H1 (cell line): ENCODE data around the gene DGKH. TPM values are rescaled to one million over a fixed set of nuclear protein-coding genes. Genes with fewer than 3 reads are reported as not detected.

Source experiments
- BCL11A ChIP-seq, 2 experiments: IDR thresholded peaks; one replicate each; pipeline ENCODE4 v1.6.1; 2011; ENCODE audit warnings: low read depth in 2 of 2, low read length in 2 of 2, mild to moderate bottlenecking in 2 of 2
- CHD7 ChIP-seq: fragments of 300-600 bp; sonication (generic); IDR thresholded peaks from 2 replicates; pipeline ENCODE4 v1.7.1; 2012; ENCODE audit warnings: low read length, moderate library complexity, mild to moderate bottlenecking, inconsistent platforms; ENCODE audit not compliant: insufficient replicate concordance
- EP300 ChIP-seq, 2 experiments: IDR thresholded peaks; 1 replicate in 1 of 2; 2 replicates in 1 of 2; pipeline ENCODE4 v1.6.1; 2011 to 2012; ENCODE audit warnings: low read depth in 2 of 2, low read length in 2 of 2, mild to moderate bottlenecking in 2 of 2, borderline replicate concordance in 1 of 2, inconsistent platforms in 1 of 2, moderate library complexity in 1 of 2
- EZH2 ChIP-seq: fragments of 200-600 bp; sonication (generic); IDR thresholded peaks from 2 replicates; pipeline ENCODE4 v1.7.1; 2012; ENCODE audit warnings: low read depth, mild to moderate bottlenecking, moderate library complexity, low read length, inconsistent platforms; ENCODE audit not compliant: severe bottlenecking
- NANOG ChIP-seq: IDR thresholded peaks from 2 replicates; pipeline ENCODE4 v1.6.1; 2011; ENCODE audit warnings: low read length, low read depth, mild to moderate bottlenecking, inconsistent platforms; ENCODE audit not compliant: insufficient read depth, poor library complexity, severe bottlenecking
- polyA plus RNA-seq, 7 experiments: library from polyadenylated mRNA; depleted of rRNA in 3 of 7; stranded (reverse) in 5 of 7; unstranded in 2 of 7; fragments of >200 nt in 5 of 7; fragments of 200-250 nt in 2 of 7; gene quantifications; 1 replicate in 5 of 7; 2 replicates in 1 of 7; 4 replicates in 1 of 7; pipeline versions ENCODE4 v1.2.1 to v1.2.3, GENCODE V29; 2011 to 2013; ENCODE audit warnings: missing spikeins in 2 of 7, mixed read lengths in 2 of 7
- total RNA-seq: library from RNA; stranded (reverse); fragmentation: NEBNext Ultra II Directional; extraction: Animal tissue kit (Norgen Biotek cat#: 25700); gene quantifications from 2 replicates; pipeline ENCODE4 v1.2.1, GENCODE V29; 2021

DGKH gene
- total and polyA plus RNA-seq, 2 of the 8 experiments (the other 6 are each of a cell fraction or from before 2014, with no cell fraction given): 2.1 to 7.9 TPM

- TF ChIP-seq CHD7: no peak
- no peak for TF ChIP-seq BCL11A (IDR thresholded peaks at IDR 0.05; ENCODE audit: low read depth in 2 of 2, low read length in 2 of 2)
- no peak for TF ChIP-seq EP300 (IDR thresholded peaks at IDR 0.05; ENCODE audit: borderline replicate concordance in 1 of 2, low read depth in 2 of 2, low read length in 2 of 2)
- TF ChIP-seq EZH2: no peak
- TF ChIP-seq NANOG: no peak
- TF ChIP-seq, all 59 proteins: peak for 0
Observed at GRCh38 chr13:42211704-42212464, 163.4 kb downstream of the DGKH start (continued).
